GM12878 (cell line): ENCODE data around the gene ZNF425. TPM values are rescaled to one million over a fixed set of nuclear protein-coding genes. Genes with fewer than 3 reads are reported as not detected.

Experiments used
- BMI1 ChIP-seq: fragments of 450-650 bp; IDR thresholded peaks from 2 replicates; pipeline ENCODE4 v1.6.1; 2016; ENCODE audit warnings: mild to moderate bottlenecking, moderate library complexity, borderline replicate concordance
- E4F1 ChIP-seq: fragments of 450-650 bp; IDR thresholded peaks from 2 replicates; pipeline ENCODE4 v1.6.1; 2018; ENCODE audit warnings: borderline replicate concordance, mild to moderate bottlenecking; ENCODE audit not compliant: partially characterized antibody
- FOXK2 ChIP-seq: fragments of 450-650 bp; IDR thresholded peaks from 2 replicates; pipeline ENCODE4 v1.6.1; 2017; ENCODE audit warnings: mild to moderate bottlenecking, moderate library complexity
- HDAC6 ChIP-seq: fragments of 200-600 bp; sonication (generic); IDR thresholded peaks from one replicate; pipeline ENCODE4 v1.8.0; 2017; ENCODE audit warnings: antibody characterized with exemption; ENCODE audit not compliant: unreplicated experiment
- KLF5 ChIP-seq: fragments of 450-650 bp; IDR thresholded peaks from 2 replicates; pipeline ENCODE4 v1.6.1; 2014; ENCODE audit warnings: mild to moderate bottlenecking; ENCODE audit not compliant: partially characterized antibody
- MEF2A ChIP-seq: IDR thresholded peaks from 2 replicates; pipeline ENCODE4 v1.6.1; 2011; ENCODE audit warnings: low read depth, mild to moderate bottlenecking, low read length, moderate library complexity; ENCODE audit not compliant: insufficient read depth
- RAD21 ChIP-seq: IDR thresholded peaks from 2 replicates; pipeline ENCODE4 v1.6.1; 2011; ENCODE audit warnings: mild to moderate bottlenecking, low read depth, low read length, moderate library complexity; ENCODE audit not compliant: insufficient read depth
- SUPT20H ChIP-seq: IDR thresholded peaks from 2 replicates; pipeline ENCODE4 v1.6.1; 2011; ENCODE audit warnings: low read depth, mild to moderate bottlenecking, low read length, moderate library complexity, borderline replicate concordance; ENCODE audit not compliant: control insufficient read depth
- ZBTB4 ChIP-seq: fragments of 450-650 bp; formaldehyde crosslinking; IDR thresholded peaks from 2 replicates; pipeline ENCODE4 v1.4.0; 2022; ENCODE audit warnings: mild to moderate bottlenecking, moderate library complexity
- ZNF592 ChIP-seq: fragments of 450-650 bp; IDR thresholded peaks from 2 replicates; pipeline ENCODE4 v1.6.1; 2017; ENCODE audit warnings: mild to moderate bottlenecking, moderate library complexity
- ZSCAN29 ChIP-seq: fragments of 450-650 bp; IDR thresholded peaks from 2 replicates; pipeline ENCODE4 v1.6.1; 2017; ENCODE audit warnings: mild to moderate bottlenecking, moderate library complexity
- polyA plus RNA-seq, 11 experiments: library from polyadenylated mRNA; depleted of rRNA in 4 of 11; unstranded in 6 of 11; stranded (reverse) in 5 of 11; fragments of >200 nt; fragmentation: Nextera tagmentation in 4 of 11; fragmentation: Illumina TruSeq in 1 of 11; extraction: Ambion mirVana in 4 of 11; extraction: Trizol in 1 of 11; gene quantifications; 1 replicate in 1 of 11; 2 replicates in 10 of 11; pipeline versions ENCODE4 v1.2.1 to v1.2.3, GENCODE V29; 2011 to 2016; ENCODE audit warnings: inconsistent platforms in 2 of 11, missing spikeins in 2 of 11, low read depth in 1 of 11
- total RNA-seq, 4 experiments: library from RNA; depleted of rRNA in 3 of 4; stranded (reverse); fragments of >200 nt in 3 of 4; fragmentation: Illumina TruSeq in 1 of 4; extraction: Trizol in 1 of 4; gene quantifications; 2 replicates each; pipeline versions ENCODE4 v1.2.1 to v1.2.3, GENCODE V29; 2013 to 2021

Gene ZNF425
- total and polyA plus RNA-seq, 10 of the 15 experiments (the other 5 are each of a cell fraction or from before 2014, with no cell fraction given), result 0.19 to 1.8 (median 0.91) TPM

- TF ChIP-seq ZSCAN29, result no peak
- no peak for TF ChIP-seq SUPT20H
- no peak for TF ChIP-seq E4F1
- no peak for TF ChIP-seq RAD21
- no peak for TF ChIP-seq HDAC6
- TF ChIP-seq KLF5, result no peak
- no peak for TF ChIP-seq BMI1
- no peak for TF ChIP-seq ZBTB4 (CRISPR knock-in tag)
- no peak for TF ChIP-seq MEF2A
- TF ChIP-seq FOXK2, result no peak
- TF ChIP-seq ZNF592, result no peak
These were observed 15.8 kb upstream of the ZNF425 start (continued) for GRCh38 chr7:149141893-149142292.
